HCT116 (cell line): ENCODE data around the gene PRKAR2A. TPM values are rescaled to one million over a fixed set of nuclear protein-coding genes. Genes with fewer than 3 reads are reported as not detected.
"Not testable (repeated sequence)": the region's sequence is repeated elsewhere in the genome, so short reads cannot be mapped to it uniquely, and the experiment has no call there.

ENCODE experiments used
- ATAC-seq: fragments of 200-7000 bp; cut with Tn5 transposase; 2 replicates; pipeline ENCODE4 v1.9.1; 2020; ENCODE audit warnings: mild to moderate bottlenecking, moderate library complexity
- BruUV-seq: library from RNA; stranded (reverse); fragments of 400-500 nt; replicated peaks from 2 replicates; lab custom pipeline; 2021; lab: Mats Ljungman, UMichigan
- CTCF ChIA-PET: fragments of 300-600 bp; sonication (Branson Sonifier 250); formaldehyde crosslinking; loops from one replicate; lab custom pipeline; 2021; ENCODE audit warnings: antibody characterized with exemption; lab: Charles Lee
- POLR2A ChIA-PET: fragments of 300-600, 350-600 bp; sonication (Branson Sonifier 250); formaldehyde crosslinking; loops from one replicate; lab custom pipeline; 2021; ENCODE audit warnings: antibody characterized with exemption; lab: Charles Lee
- RAD21 ChIA-PET, 2 experiments: fragments of 300-600 bp; sonication (Branson Sonifier 250); formaldehyde crosslinking; loops; one replicate each; lab custom pipeline; 2023; ENCODE audit warnings: low total read pairs in 2 of 2; ENCODE audit not compliant: uncharacterized antibody in 2 of 2, unreplicated experiment in 2 of 2, low non-redundant PET in 1 of 2; lab: Charles Lee
- DNase-seq: peaks from one replicate; pipeline ENCODE4 v3.0.0-alpha.2; 2010; ENCODE audit warnings: low read depth, low spot score
- H2AFZ ChIP-seq: fragments of 200-600 bp; shearing (Covaris generic), sonication (generic); 2 replicates; pipeline ENCODE4 v1.6.1; 2017; ENCODE audit warnings: low read depth, mixed run types, mixed read lengths, antibody characterized with exemption, low read length; ENCODE audit not compliant: poor library complexity, severe bottlenecking
- H3K27ac ChIP-seq: 2 replicates; pipeline ENCODE4 v1.5.1; 2012; ENCODE audit warnings: low read depth, low read length
- H3K27me3 ChIP-seq: fragments of 200-600 bp; sonication (generic); 2 replicates; pipeline ENCODE4 v1.6.1; 2016; ENCODE audit warnings: mixed run types, low read length, mixed read lengths; ENCODE audit not compliant: insufficient read depth
- H3K36me3 ChIP-seq, 2 experiments: fragments of 200-500 bp in 1 of 2; fragments of 200-600 bp in 1 of 2; sonication (Bioruptor generic) in 1 of 2; sonication (generic) in 1 of 2; 2 replicates each; pipeline versions ENCODE4 v1.5.1 to v1.6.1; 2014 to 2016; ENCODE audit warnings: low read length in 2 of 2, inconsistent platforms in 1 of 2, mixed read lengths in 1 of 2, mixed run types in 1 of 2; ENCODE audit not compliant: insufficient read depth in 2 of 2, control insufficient read depth in 1 of 2
- H3K4me1 ChIP-seq, 2 experiments: fragments of 200-600 bp in 1 of 2; sonication (generic) in 1 of 2; 2 replicates each; pipeline versions ENCODE4 v1.5.1 to v1.6.1; 2012 to 2017; ENCODE audit warnings: low read length in 2 of 2, inconsistent platforms in 1 of 2, mild to moderate bottlenecking in 1 of 2, mixed read lengths in 1 of 2, mixed run types in 1 of 2, moderate library complexity in 1 of 2; ENCODE audit not compliant: insufficient read depth in 2 of 2, control insufficient read depth in 1 of 2
- H3K4me2 ChIP-seq: fragments of 200-600 bp; sonication (generic); 2 replicates; pipeline ENCODE4 v1.6.1; 2017; ENCODE audit warnings: mixed run types, low read length, mixed read lengths
- H3K4me3 ChIP-seq, 2 experiments: fragments of 200-600 bp in 1 of 2; sonication (generic) in 1 of 2; replicated peaks in 1 of 2; 2 replicates each; pipeline ENCODE4 v1.5.1; 2011 to 2016; ENCODE audit warnings: low read length in 2 of 2, control low read depth in 1 of 2, low read depth in 1 of 2, mild to moderate bottlenecking in 1 of 2, mixed read lengths in 1 of 2, mixed run types in 1 of 2
- H3K79me2 ChIP-seq: fragments of 200-600 bp; sonication (generic); 2 replicates; pipeline ENCODE4 v1.6.1; 2017; ENCODE audit warnings: mild to moderate bottlenecking, mixed run types, low read length, moderate library complexity, mixed read lengths; ENCODE audit not compliant: insufficient read depth
- H3K9ac ChIP-seq: fragments of 200-600 bp; sonication (generic); 2 replicates; pipeline ENCODE4 v1.6.1; 2016; ENCODE audit warnings: low read length, mixed read lengths
- H3K9me2 ChIP-seq: fragments of 200-600 bp; sonication (generic), shearing (Covaris generic); 2 replicates; pipeline ENCODE4 v1.6.1; 2017; ENCODE audit warnings: mixed run types, mild to moderate bottlenecking, moderate library complexity; ENCODE audit not compliant: insufficient read depth
- H3K9me3 ChIP-seq, 2 experiments: fragments of 200-500 bp in 1 of 2; fragments of 200-600 bp in 1 of 2; sonication (Bioruptor generic) in 1 of 2; sonication (generic) in 1 of 2; 2 replicates each; pipeline ENCODE4 v1.6.1; 2014 to 2017; ENCODE audit warnings: low read length in 2 of 2, mixed read lengths in 2 of 2, inconsistent platforms in 1 of 2, low read depth in 1 of 2, mild to moderate bottlenecking in 1 of 2, mixed run types in 1 of 2, moderate library complexity in 1 of 2; ENCODE audit not compliant: control insufficient read depth in 1 of 2, insufficient read depth in 1 of 2
- H4K20me1 ChIP-seq: fragments of 200-600 bp; sonication (generic), shearing (Covaris generic); 2 replicates; pipeline ENCODE4 v1.6.1; 2017; ENCODE audit warnings: mixed run types, mild to moderate bottlenecking, moderate library complexity; ENCODE audit not compliant: insufficient read depth
- ATF3 ChIP-seq: IDR thresholded peaks from 2 replicates; pipeline ENCODE4 v1.6.1; 2012
- CBX3 ChIP-seq: IDR thresholded peaks from 2 replicates; pipeline ENCODE4 v1.6.1; 2012; ENCODE audit warnings: low read depth
- CEBPB ChIP-seq: IDR thresholded peaks from 2 replicates; pipeline ENCODE4 v1.6.1; 2012; ENCODE audit warnings: low read depth
- EZH2 ChIP-seq: fragments of 200-600 bp; sonication (generic); IDR thresholded peaks from 2 replicates; pipeline ENCODE4 v1.6.1; 2017; ENCODE audit warnings: antibody characterized with exemption, mixed run types
- EZH2phosphoT487 ChIP-seq: fragments of 200-600 bp; IDR thresholded peaks from 2 replicates; pipeline ENCODE4 v1.6.1; 2018; ENCODE audit warnings: antibody characterized with exemption, borderline replicate concordance
- POLR2AphosphoS5 ChIP-seq: IDR thresholded peaks from 2 replicates; pipeline ENCODE4 v1.6.1; 2011; ENCODE audit warnings: mild to moderate bottlenecking, low read depth, low read length, moderate library complexity
- SIN3A ChIP-seq: IDR thresholded peaks from 2 replicates; pipeline ENCODE4 v1.6.1; 2012; ENCODE audit warnings: low read depth
- SRF ChIP-seq: IDR thresholded peaks from 2 replicates; pipeline ENCODE4 v1.6.1; 2012; ENCODE audit warnings: low read depth
- TCF7L2 ChIP-seq: IDR thresholded peaks from 2 replicates; pipeline ENCODE4 v1.7.0; 2011; ENCODE audit warnings: borderline replicate concordance, inconsistent platforms; ENCODE audit not compliant: insufficient read depth, insufficient read length; ENCODE audit errors: extremely low read depth
- intact Hi-C: fragments of 100-400 bp; cut with micrococcal nuclease; formaldehyde crosslinking; loops from 2 replicates; pipeline ENCODE4 v1.10.0; 2022
- total RNA-seq: library from RNA; stranded (reverse); gene quantifications from one replicate; pipeline ENCODE4 v1.2.1, GENCODE V29; 2021; ENCODE audit not compliant: unreplicated experiment

The PRKAR2A gene
- total RNA-seq, 1 experiment from 2014 or later = 63.3 TPM

- ChIA-PET POLR2A (no interaction called here), CTCF (no interaction called here), RAD21 (no interaction called here)
- no TSS peak for BruUV-seq
- H3K9me3 ChIP-seq = no peaks in the 10 kb centered on the region
- no peak overlapping the region for H3K4me2 ChIP-seq
- no peak overlapping the region for H2AFZ ChIP-seq
- no peaks in the 10 kb centered on the region for H3K9me2 ChIP-seq
- DNase-seq (no peak), ATAC-seq (no peak)
- no peaks in the 10 kb centered on the region for H3K79me2 ChIP-seq
- intact Hi-C loops = no loop called here
- no peaks in the 10 kb centered on the region for H3K36me3 ChIP-seq
- no peaks in the 10 kb centered on the region for H4K20me1 ChIP-seq
- no peak for TF ChIP-seq CBX3
- TF ChIP-seq SRF = no peak
- no peak for TF ChIP-seq CEBPB
- no peak for TF ChIP-seq EZH2
- no peak for TF ChIP-seq POLR2AphosphoS5
- TF ChIP-seq ATF3 = no peak
- no peak for TF ChIP-seq EZH2phosphoT487
- no peak for TF ChIP-seq SIN3A
- TF ChIP-seq TCF7L2 = no peak
- no peak overlapping the region for H3K27ac ChIP-seq
- no peak overlapping the region for H3K9ac ChIP-seq
- H3K4me3 ChIP-seq = no peak overlapping the region
- peaks cover 11 to 25% of the 10 kb centered on the region in 2 experiments for H3K4me1 ChIP-seq
- no peaks in the 10 kb centered on the region for H3K27me3 ChIP-seq
Observed at GRCh38 chr3:48743773-48744172, 103.9 kb downstream of the PRKAR2A start.

- BruUV-seq, H3K4me2 ChIP-seq, H3K27ac ChIP-seq, ATAC-seq, POLR2A ChIA-PET, H3K36me3 ChIP-seq, H4K20me1 ChIP-seq, H3K9me3 ChIP-seq, H3K79me2 ChIP-seq, H2AFZ ChIP-seq, RAD21 ChIA-PET, H3K4me3 ChIP-seq, H3K27me3 ChIP-seq, intact Hi-C loops, H3K9ac ChIP-seq, DNase-seq, CTCF ChIA-PET, H3K9me2 ChIP-seq: not testable (repeated sequence)
- H3K4me1 ChIP-seq = peaks cover 11 to 23% of the 10 kb centered on the region in 2 experiments
Observed at GRCh38 chr3:48741226-48741625, 106.4 kb downstream of the PRKAR2A start.
